Stimulated activated CD4-positive, alpha-beta T cell treated with anti-CD3 and anti-CD28 coated beads, Interleukin-1b, Interleukin-23, amount 100 ng/mL, for 4 hours (primary cell): Measurements from ENCODE around the gene C2CD5.
"Not testable (repeated sequence)": the region's sequence is repeated elsewhere in the genome, so short reads cannot be mapped to it uniquely, and the experiment has no call there.

Experiments used
- DNase-seq, 2 donors: peaks; one replicate each; pipeline ENCODE4 v3.0.0-alpha.2; 2020; ENCODE audit warnings: low read depth in 2 of 2

C2CD5 gene

GRCh38 chr12:22544038-22544979 is at the start of gene C2CD5:
Gene C2CD5 (minus strand): TSS chr12:22544542. CDS start chr12:22544150, 392 bp downstream.
- DNase-seq, result peak; percentile 85 to 90

- DNase-seq, result no peak
Observed at GRCh38 chr12:22593864-22594263, 49.5 kb upstream of the C2CD5 start.

- DNase-seq, result no peak
Observed at GRCh38 chr12:22588817-22589216, 44.5 kb upstream of the C2CD5 start.

GRCh38 chr12:22578328-22578727 is 34.0 kb upstream of the C2CD5 start:
- DNase-seq, result no peak

- no peak for DNase-seq
Observed at GRCh38 chr12:22577667-22578066, 33.3 kb upstream of the C2CD5 start.

GRCh38 chr12:22576473-22576872 is 32.1 kb upstream of the C2CD5 start:
- DNase-seq, result no peak

- no peak for DNase-seq
Observed at GRCh38 chr12:22576065-22576464, 31.7 kb upstream of the C2CD5 start.

GRCh38 chr12:22574921-22575320 is 30.6 kb upstream of the C2CD5 start:
- DNase-seq, result no peak

GRCh38 chr12:22573181-22573580 is 28.8 kb upstream of the C2CD5 start:
- DNase-seq, result no peak

- no peak for DNase-seq
Observed at GRCh38 chr12:22569253-22569652, 24.9 kb upstream of the C2CD5 start.

GRCh38 chr12:22562036-22563028 is 18.0 kb upstream of the C2CD5 start:
- no peak for DNase-seq

GRCh38 chr12:22554750-22555149 is 10.4 kb upstream of the C2CD5 start:
- not testable (repeated sequence) for DNase-seq

GRCh38 chr12:22551624-22552023 is 7.3 kb upstream of the C2CD5 start:
- DNase-seq, result no peak

GRCh38 chr12:22545255-22545654 is 913 bp upstream of the C2CD5 start:
- DNase-seq, result no peak

GRCh38 chr12:22543246-22544037 is 900 bp downstream of the C2CD5 start:
- peak; percentile 9 to 17 for DNase-seq

- no peak for DNase-seq
Observed at GRCh38 chr12:22541496-22542155, 2.7 kb downstream of the C2CD5 start.

GRCh38 chr12:22539055-22539454 is 5.3 kb downstream of the C2CD5 start:
- no peak for DNase-seq

- DNase-seq, result no peak
Observed at GRCh38 chr12:22538311-22538710, 6.0 kb downstream of the C2CD5 start.

GRCh38 chr12:22536971-22537544 is 7.3 kb downstream of the C2CD5 start:
- DNase-seq, result no peak

GRCh38 chr12:22536346-22536945 is 7.9 kb downstream of the C2CD5 start:
- no peak for DNase-seq
